Measurements from ENCODE around the gene SRSF7. TPM values are rescaled to one million over a fixed set of nuclear protein-coding genes. Genes with fewer than 3 reads are reported as not detected.

The SRSF7 gene
- total and polyA plus RNA-seq, 9 of the 15 experiments (the other 6 are each of a cell fraction or from before 2014, with no cell fraction given), result 219 to 726 (median 375) TPM

- FAIRE-seq (no peak), ATAC-seq (no peak), DNase-seq (ENCODE audit: extremely low read depth in 1 of 4, low spot score in 3 of 4) (no peak)
- Histone ChIP-seq H3K79me2 (ENCODE audit: control insufficient read depth, insufficient read depth, low read length) (no peaks in the 10 kb centered on the region), H3K9me1 (ENCODE audit: control insufficient read depth, insufficient read depth, low read length) (no peaks in the 10 kb centered on the region), H2AFZ (ENCODE audit: low read depth, low read length) (no peak overlapping the region), H3K36me3 (ENCODE audit: control insufficient read depth, insufficient read depth, low read length) (no peaks in the 10 kb centered on the region), H3K27ac (ENCODE audit: extremely low read depth, low read depth, low read length) (no peak overlapping the region), H3K4me3 (no peak overlapping the region), H3K9me3 (replicated peaks; ENCODE audit: control insufficient read depth, insufficient read depth, low read depth, low read length) (no peaks in the 10 kb centered on the region), H3K4me2 (ENCODE audit: insufficient read depth, low read length) (no peak overlapping the region), H4K20me1 (replicated peaks; ENCODE audit: control insufficient read depth, insufficient read depth, low read length) (no peaks in the 10 kb centered on the region), H3K4me1 (replicated peaks in 1 of 2; ENCODE audit: control insufficient read depth in 2 of 2, insufficient read depth in 2 of 2, low read length in 2 of 2) (no peaks in the 10 kb centered on the region), H3K27me3 (ENCODE audit: control insufficient read depth in 2 of 2, insufficient read depth in 2 of 2, low read length in 2 of 2) (no peaks in the 10 kb centered on the region), H3K9ac (ENCODE audit: insufficient read depth in 1 of 2, low read depth in 2 of 2, low read length in 2 of 2) (no peak overlapping the region)
- POLR2A ChIA-PET, result interaction anchor here (9.0 kb wide), 1 partner anchor 12 kb away, joined by 107 read pairs; the partner anchor contains the start of gene SRSF7
- in situ Hi-C loops (cut with MboI), result no loop called here
- no TSS peak for BruUV-seq (replicated peaks)
- intact Hi-C loops (cut with micrococcal nuclease), result no loop called here
- TF ChIP-seq ASH1L (IDR thresholded peaks at IDR 0.05; ENCODE audit: borderline replicate concordance, low read depth, partially characterized antibody) (no peak), HMG20A (CRISPR knock-in tag; conservative IDR thresholded peaks at IDR 0.05) (no peak), ZNF79 (CRISPR knock-in tag; IDR thresholded peaks at IDR 0.05; ENCODE audit: low read depth) (no peak), STAT5B (CRISPR knock-in tag; IDR thresholded peaks at IDR 0.05) (no peak), ZSCAN29 (IDR thresholded peaks at IDR 0.05) (no peak), CBX5 (IDR thresholded peaks at IDR 0.05; ENCODE audit: borderline replicate concordance, low read depth) (no peak), ZNF232 (CRISPR knock-in tag; IDR thresholded peaks at IDR 0.05) (no peak), STAG1 (CRISPR knock-in tag; IDR thresholded peaks at IDR 0.05; ENCODE audit: borderline replicate concordance) (no peak), MXI1 (IDR thresholded peaks at IDR 0.05; ENCODE audit: low read depth, low read length) (no peak), TOE1 (IDR thresholded peaks at IDR 0.05; ENCODE audit: borderline replicate concordance) (no peak), TOE1 (CRISPR knock-in tag; IDR thresholded peaks at IDR 0.05; ENCODE audit: borderline replicate concordance, low read depth) (no peak), CCAR2 (IDR thresholded peaks at IDR 0.05; ENCODE audit: low read depth, low read length) (no peak), NELFE (IDR thresholded peaks at IDR 0.05; ENCODE audit: insufficient read depth, insufficient read length) (no peak), E2F6 (IDR thresholded peaks at IDR 0.05; ENCODE audit: borderline replicate concordance in 1 of 2, extremely low read depth in 1 of 2, insufficient read depth in 1 of 2, insufficient read length in 1 of 2, low read depth in 1 of 2, low read length in 1 of 2, poor library complexity in 1 of 2, severe bottlenecking in 1 of 2) (no peak), C11orf30 (IDR thresholded peaks at IDR 0.05; ENCODE audit: low read depth) (no peak)
- 63% methylated on average over 4 of the region's 4 CpGs for WGBS (ENCODE audit: insufficient coverage, low coverage, missing lambda C conversion rate)
- CTCF ChIA-PET (ENCODE audit: low intra/inter-chr PET ratio), result no interaction called here
Measured at GRCh38 chr2:38763728-38764127, 12.6 kb upstream of the SRSF7 start.

All from K562 (cell line).